B cell (primary cell): ENCODE results near the gene LMAN2. TPM values are rescaled to one million over a fixed set of nuclear protein-coding genes. Genes with fewer than 3 reads are reported as not detected.

Experiments
- ATAC-seq: fragments of 200-7000 bp; cut with Tn5 transposase; one replicate; pipeline ENCODE4 v1.10.0; 2021; ENCODE audit warnings: low read depth, mild to moderate bottlenecking, moderate number of reproducible peaks, moderate library complexity
- CTCF ChIA-PET: fragments of 350-600 bp; sonication (Branson Sonifier 250); formaldehyde crosslinking; loops from one replicate; lab custom pipeline; 2021; ENCODE audit warnings: antibody characterized with exemption, inconsistent platforms; lab: Charles Lee
- POLR2A ChIA-PET: fragments of 350-600 bp; sonication (Branson Sonifier 250); formaldehyde crosslinking; loops from one replicate; lab custom pipeline; 2021; ENCODE audit warnings: antibody characterized with exemption; lab: Charles Lee
- DNase-seq: peaks from one replicate; pipeline ENCODE4 v3.0.0; 2013
- H2AFZ ChIP-seq: 2 replicates; pipeline ENCODE4 v1.6.1; 2012; ENCODE audit warnings: mild to moderate bottlenecking, low read depth, low read length; ENCODE audit not compliant: insufficient read depth, poor library complexity, severe bottlenecking
- H3K27ac ChIP-seq, 2 donors: 1 replicate in 1 of 2; 2 replicates in 1 of 2; pipeline ENCODE4 v1.5.1; 2012 to 2013; ENCODE audit warnings: low read length in 2 of 2, mild to moderate bottlenecking in 2 of 2, moderate library complexity in 1 of 2
- H3K27me3 ChIP-seq, 4 experiments: fragments of 200-600 bp in 1 of 4; sonication (generic) in 1 of 4; replicated peaks in 1 of 4; 1 replicate in 2 of 4; 2 replicates in 2 of 4; pipeline versions ENCODE4 v1.6.1 to v1.7.0; 2013 to 2016; ENCODE audit warnings: low read length in 3 of 4, mild to moderate bottlenecking in 2 of 4, mixed read lengths in 1 of 4, moderate library complexity in 1 of 4; ENCODE audit not compliant: insufficient read depth in 4 of 4, control insufficient read depth in 3 of 4; ENCODE audit errors: control extremely low read depth in 1 of 4
- H3K36me3 ChIP-seq, 2 experiments: replicated peaks in 1 of 2; 1 replicate in 1 of 2; 2 replicates in 1 of 2; pipeline versions ENCODE4 v1.6.1 to v1.7.1; 2013; ENCODE audit warnings: low read length in 1 of 2; ENCODE audit not compliant: insufficient read depth in 2 of 2, control insufficient read depth in 1 of 2; ENCODE audit errors: control extremely low read depth in 1 of 2, extremely low read depth in 1 of 2
- H3K4me1 ChIP-seq, 2 donors: fragments of 200-600 bp in 1 of 2; sonication (generic) in 1 of 2; 1 replicate in 1 of 2; 2 replicates in 1 of 2; pipeline versions ENCODE4 v1.5.1 to v1.6.1; 2013 to 2017; ENCODE audit warnings: low read length in 2 of 2; ENCODE audit not compliant: control insufficient read depth in 2 of 2, insufficient read depth in 2 of 2
- H3K4me2 ChIP-seq: replicated peaks from 2 replicates; pipeline ENCODE3; 2012; ENCODE audit warnings: mild to moderate bottlenecking, low read depth, low read length; ENCODE audit not compliant: poor library complexity, severe bottlenecking
- H3K4me3 ChIP-seq, 5 experiments: fragments of 200-600 bp in 1 of 5; sonication (generic) in 1 of 5; 1 replicate in 3 of 5; 2 replicates in 2 of 5; pipeline versions ENCODE4 v1.5.1 to v1.7.0; 2011 to 2016; ENCODE audit warnings: low read length in 4 of 5, mild to moderate bottlenecking in 4 of 5, low read depth in 2 of 5, control low read depth in 1 of 5, moderate library complexity in 1 of 5; ENCODE audit not compliant: insufficient read depth in 1 of 5; ENCODE audit errors: control extremely low read depth in 1 of 5, extremely low read depth in 1 of 5
- H3K79me2 ChIP-seq: fragments of 200-600 bp; sonication (generic); one replicate; pipeline ENCODE4 v1.6.0; 2016; ENCODE audit warnings: low read length; ENCODE audit not compliant: control insufficient read depth, insufficient read depth
- H3K9ac ChIP-seq: fragments of 200-600 bp; sonication (generic); 2 replicates; pipeline ENCODE4 v1.6.1; 2017; ENCODE audit warnings: mild to moderate bottlenecking, low read length, moderate library complexity
- H3K9me3 ChIP-seq, 3 donors: one replicate each; pipeline versions ENCODE4 v1.6.1 to v1.7.1; 2013; ENCODE audit warnings: low read length in 2 of 3; ENCODE audit not compliant: control insufficient read depth in 2 of 3, insufficient read depth in 1 of 3; ENCODE audit errors: control extremely low read depth in 1 of 3
- H4K20me1 ChIP-seq: 2 replicates; pipeline ENCODE4 v1.6.0; 2012; ENCODE audit warnings: mild to moderate bottlenecking, low read length; ENCODE audit not compliant: insufficient read depth, control insufficient read depth, poor library complexity, severe bottlenecking
- H3K27ac Mint-ChIP-seq: one replicate; pipeline ENCODE4 v1.8.0; 2021; ENCODE audit warnings: mixed read lengths
- H3K27me3 Mint-ChIP-seq: one replicate; pipeline ENCODE4 v1.8.0; 2021; ENCODE audit warnings: mixed read lengths
- H3K4me1 Mint-ChIP-seq: one replicate; pipeline ENCODE4 v1.8.0; 2021; ENCODE audit warnings: mixed read lengths
- H3K4me3 Mint-ChIP-seq: one replicate; pipeline ENCODE4 v1.8.0; 2021; ENCODE audit warnings: mixed read lengths
- H3K9me3 Mint-ChIP-seq: one replicate; pipeline ENCODE4 v1.8.0; 2022; ENCODE audit warnings: mixed read lengths; ENCODE audit not compliant: insufficient read depth
- EZH2 ChIP-seq: IDR thresholded peaks from 2 replicates; pipeline ENCODE4 v1.6.1; 2012; ENCODE audit warnings: borderline replicate concordance, low read depth, mild to moderate bottlenecking, moderate library complexity, low read length; ENCODE audit not compliant: insufficient read depth, poor library complexity, severe bottlenecking
- WGBS: methylation state at CpG from one replicate; pipeline ENCODE4 v1.1.5; 2013; ENCODE audit warnings: missing lambda C conversion rate; ENCODE audit not compliant: insufficient coverage; 5-methylcytosine and 5-hydroxymethylcytosine counted together
- intact Hi-C: fragments of 100-400 bp; cut with micrococcal nuclease; formaldehyde crosslinking; loops from one replicate; pipeline ENCODE4 v1.10.0; 2022
- polyA plus RNA-seq: library from polyadenylated mRNA; depleted of rRNA; stranded (reverse); fragments of >200 nt; gene quantifications from 2 replicates; pipeline ENCODE4 v1.2.3, GENCODE V29; 2012
- total RNA-seq, 2 donors: library from RNA; stranded (reverse); fragments of 120-200 nt in 1 of 2; gene quantifications; 1 replicate in 1 of 2; 2 replicates in 1 of 2; pipeline versions ENCODE4 v1.2.3 to v1.2.4, GENCODE V29; 2013 to 2022
- TF ChIP-seq, protein P1 (sequence below): fragments of 200-600 bp; IDR thresholded peaks from one replicate; pipeline ENCODE4 v1.8.0; 2022; ENCODE audit warnings: antibody characterized with exemption, mild to moderate bottlenecking

LMAN2 gene
- total and polyA plus RNA-seq, 2 donors (not counting 1 experiment from before 2014, with no cell fraction given): 99.4 to 123 TPM

- Histone ChIP-seq H2AFZ (no peak overlapping the region), H3K27ac (no peak overlapping the region), H3K27me3 (no peaks in the 10 kb centered on the region), H3K79me2 (no peaks in the 10 kb centered on the region), H3K4me3 (no peak overlapping the region), H3K4me1 (peaks cover 35 to 36% of the 10 kb centered on the region in 2 donors), H3K9me3 (no peaks in the 10 kb centered on the region), H4K20me1 (peaks cover 31% of the 10 kb centered on the region), H3K9ac (no peak overlapping the region), H3K36me3 (peaks cover 0 to 28% of the 10 kb centered on the region in 2 experiments), H3K4me2 (no peak overlapping the region)
- ATAC-seq (no peak), DNase-seq (no peak)
- CTCF ChIA-PET: interaction anchor here (5.2 to 5.5 kb wide), 2 partner anchors 15 to 18 kb away, joined by 44 to 60 read pairs; partner anchors contain the start of gene RGS14
- 75% methylated on average over 6 of the region's 6 CpGs for WGBS
- H3K27me3 Mint-ChIP-seq: no peaks in the 10 kb centered on the region
- no peaks in the 10 kb centered on the region for H3K9me3 Mint-ChIP-seq
- no peak overlapping the region for H3K4me3 Mint-ChIP-seq
- no peak overlapping the region for H3K27ac Mint-ChIP-seq
- peaks cover 35% of the 10 kb centered on the region for H3K4me1 Mint-ChIP-seq
- POLR2A ChIA-PET: interaction anchor here (0.5 kb wide), 1 partner anchor 11 kb away, joined by 8 read pairs; the partner anchor contains the start of gene SLC34A1
- intact Hi-C loops: no loop called here
- no peak for TF ChIP-seq EZH2
- TF ChIP-seq, protein P1, sequence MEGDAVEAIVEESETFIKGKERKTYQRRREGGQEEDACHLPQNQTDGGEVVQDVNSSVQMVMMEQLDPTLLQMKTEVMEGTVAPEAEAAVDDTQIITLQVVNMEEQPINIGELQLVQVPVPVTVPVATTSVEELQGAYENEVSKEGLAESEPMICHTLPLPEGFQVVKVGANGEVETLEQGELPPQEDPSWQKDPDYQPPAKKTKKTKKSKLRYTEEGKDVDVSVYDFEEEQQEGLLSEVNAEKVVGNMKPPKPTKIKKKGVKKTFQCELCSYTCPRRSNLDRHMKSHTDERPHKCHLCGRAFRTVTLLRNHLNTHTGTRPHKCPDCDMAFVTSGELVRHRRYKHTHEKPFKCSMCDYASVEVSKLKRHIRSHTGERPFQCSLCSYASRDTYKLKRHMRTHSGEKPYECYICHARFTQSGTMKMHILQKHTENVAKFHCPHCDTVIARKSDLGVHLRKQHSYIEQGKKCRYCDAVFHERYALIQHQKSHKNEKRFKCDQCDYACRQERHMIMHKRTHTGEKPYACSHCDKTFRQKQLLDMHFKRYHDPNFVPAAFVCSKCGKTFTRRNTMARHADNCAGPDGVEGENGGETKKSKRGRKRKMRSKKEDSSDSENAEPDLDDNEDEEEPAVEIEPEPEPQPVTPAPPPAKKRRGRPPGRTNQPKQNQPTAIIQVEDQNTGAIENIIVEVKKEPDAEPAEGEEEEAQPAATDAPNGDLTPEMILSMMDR: no peak
These were observed 22.3 kb upstream of the LMAN2 start for GRCh38 chr5:177373806-177374205.

GRCh38 chr5:177372910-177373309, 21.4 kb upstream of the LMAN2 start:
- H3K27ac Mint-ChIP-seq: peak overlapping the region; percentile 21
- ATAC-seq: no peak
- TF ChIP-seq EZH2: no peak
- TF ChIP-seq, protein P1: no peak
- H3K4me3 ChIP-seq: no peak overlapping the region
- no peak for DNase-seq
- peaks cover 0 to 37% of the 10 kb centered on the region in 2 experiments for H3K36me3 ChIP-seq
- intact Hi-C loops: no loop called here
- WGBS: 100% methylated on average over 5 of the region's 6 CpGs
- ChIA-PET CTCF (interaction anchor here (0.9 to 5.5 kb wide), 6 partner anchors 11 to 81 kb away, joined by 3 to 60 read pairs (median 20); partner anchors contain the start of genes LMAN2 and RGS14), POLR2A (interaction anchor here (0.5 kb wide), 1 partner anchor 68 kb away, joined by 3 read pairs; no protein-coding TSS in a partner anchor)
- no peaks in the 10 kb centered on the region for H3K27me3 Mint-ChIP-seq
- H3K4me2 ChIP-seq: peak overlapping the region; percentile 46
- H4K20me1 ChIP-seq: peaks cover 40% of the 10 kb centered on the region
- H3K9me3 Mint-ChIP-seq: no peaks in the 10 kb centered on the region
- peaks cover 35 to 38% of the 10 kb centered on the region in 2 donors for H3K4me1 ChIP-seq
- no peaks in the 10 kb centered on the region for H3K9me3 ChIP-seq
- no peaks in the 10 kb centered on the region for H3K27me3 ChIP-seq
- peak overlapping the region in 1 of 2 donors; percentile 12 for H3K27ac ChIP-seq
- H3K4me1 Mint-ChIP-seq: peaks cover 40% of the 10 kb centered on the region
- no peaks in the 10 kb centered on the region for H3K79me2 ChIP-seq
- H2AFZ ChIP-seq: no peak overlapping the region
- no peak overlapping the region for H3K9ac ChIP-seq
- H3K4me3 Mint-ChIP-seq: no peak overlapping the region
